DND-41 (cell line): ENCODE measurements around the gene HNRNPLL.

ENCODE experiments used
- ATAC-seq: fragments of 200-7000 bp; cut with Tn5 transposase; 3 replicates; pipeline ENCODE4 v1.9.1; 2021; ENCODE audit warnings: low read depth; ENCODE audit not compliant: insufficient read depth
- DNase-seq: peaks from one replicate; pipeline ENCODE4 v3.0.0-alpha.2; 2020
- H2AFZ ChIP-seq: 2 replicates; pipeline ENCODE4 v1.6.0; 2012; ENCODE audit warnings: low read depth, low read length
- H3K27ac ChIP-seq: 2 replicates; pipeline ENCODE4 v1.5.1; 2012; ENCODE audit warnings: low read length, inconsistent platforms
- H3K27me3 ChIP-seq: fragments of 200-600 bp; sonication (generic); 2 replicates; pipeline ENCODE4 v1.6.0; 2012; ENCODE audit warnings: low read length, mild to moderate bottlenecking, inconsistent platforms; ENCODE audit not compliant: insufficient read depth, poor library complexity
- H3K36me3 ChIP-seq: 2 replicates; pipeline ENCODE4 v1.5.1; 2012; ENCODE audit warnings: low read length, inconsistent platforms; ENCODE audit not compliant: insufficient read depth
- H3K4me1 ChIP-seq: 2 replicates; pipeline ENCODE4 v1.5.1; 2012; ENCODE audit warnings: mild to moderate bottlenecking, low read length; ENCODE audit not compliant: insufficient read depth
- H3K4me2 ChIP-seq: 2 replicates; pipeline ENCODE4 v1.6.0; 2012; ENCODE audit warnings: mild to moderate bottlenecking, moderate library complexity, low read length, inconsistent platforms; ENCODE audit not compliant: insufficient read depth
- H3K4me3 ChIP-seq, 2 experiments: fragments of 200-600 bp in 1 of 2; shearing (Covaris generic) in 1 of 2; 2 replicates each; pipeline ENCODE4 v1.5.1; 2012 to 2016; ENCODE audit warnings: inconsistent platforms in 2 of 2, low read length in 2 of 2, mild to moderate bottlenecking in 2 of 2, low read depth in 1 of 2, moderate library complexity in 1 of 2
- H3K79me2 ChIP-seq: 2 replicates; pipeline ENCODE4 v1.6.0; 2012; ENCODE audit warnings: low read length, inconsistent platforms; ENCODE audit not compliant: insufficient read depth
- H3K9ac ChIP-seq: 2 replicates; pipeline ENCODE4 v1.6.0; 2012; ENCODE audit warnings: low read depth, mild to moderate bottlenecking, inconsistent platforms, low read length, moderate library complexity
- H3K9me3 ChIP-seq: 2 replicates; pipeline ENCODE4 v1.5.1; 2012; ENCODE audit warnings: low read length, moderate library complexity, mild to moderate bottlenecking, inconsistent platforms; ENCODE audit not compliant: insufficient read depth, severe bottlenecking
- H4K20me1 ChIP-seq: 2 replicates; pipeline ENCODE4 v1.6.0; 2012; ENCODE audit warnings: low read length; ENCODE audit not compliant: insufficient read depth
- CTCF ChIP-seq: IDR thresholded peaks from 2 replicates; pipeline ENCODE4 v1.5.1; 2012; ENCODE audit warnings: borderline replicate concordance, low read length, moderate library complexity, mild to moderate bottlenecking; ENCODE audit not compliant: poor library complexity, severe bottlenecking; ENCODE audit errors: extremely low read depth
- EZH2 ChIP-seq: IDR thresholded peaks from 3 replicates; pipeline ENCODE4 v1.6.1; 2012; ENCODE audit warnings: borderline replicate concordance, low read depth, mild to moderate bottlenecking, moderate library complexity, low read length, inconsistent platforms; ENCODE audit not compliant: severe bottlenecking

HNRNPLL gene

DNA sequence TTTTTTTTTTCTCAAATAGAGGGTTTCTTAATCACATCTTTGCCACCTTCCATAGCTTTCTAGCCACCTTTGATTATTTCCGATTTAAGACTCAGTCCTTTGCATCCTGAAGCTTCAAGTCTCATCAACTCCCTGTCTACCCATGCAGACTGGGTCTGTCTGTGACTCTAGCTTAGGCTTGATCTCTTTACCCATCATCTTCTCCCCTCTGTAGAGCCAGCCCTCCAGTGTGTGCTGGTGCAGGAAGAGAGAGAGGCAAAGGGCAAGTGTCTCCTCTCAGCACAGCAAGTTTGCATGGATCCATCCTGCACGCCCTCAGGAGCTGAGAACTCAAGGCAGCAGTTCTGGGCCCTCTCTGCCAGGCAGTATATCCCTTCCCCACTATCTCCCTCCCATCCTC is 70.4 kb downstream of the HNRNPLL start:
- H3K4me2 ChIP-seq = no peak overlapping the region
- no peak for TF ChIP-seq CTCF
- no peak for TF ChIP-seq EZH2

GRCh38 chr2:38529208-38529607 is 73.5 kb downstream of the HNRNPLL start:
- no peak for DNase-seq
- Histone ChIP-seq H3K9me3 (no peaks in the 10 kb centered on the region), H3K9ac (no peak overlapping the region), H3K4me1 (peaks cover 3% of the 10 kb centered on the region; the same call in 1 of the 2 replicates), H3K4me2 (no peak overlapping the region), H3K79me2 (no peaks in the 10 kb centered on the region), H3K36me3 (no peaks in the 10 kb centered on the region), H3K4me3 (no peak overlapping the region), H4K20me1 (no peaks in the 10 kb centered on the region), H3K27me3 (peaks cover 12% of the 10 kb centered on the region), H3K27ac (no peak overlapping the region), H2AFZ (no peak overlapping the region)
- TF ChIP-seq CTCF = no peak
- no peak for TF ChIP-seq EZH2
- no peak for ATAC-seq

More for the DNA sequence above, 70.4 kb downstream of the HNRNPLL start:
- H3K4me3 ChIP-seq = no peak overlapping the region
- DNase-seq = no peak
- ATAC-seq = no peak
- H3K9me3 ChIP-seq = no peaks in the 10 kb centered on the region
- no peaks in the 10 kb centered on the region for H4K20me1 ChIP-seq
- no peak overlapping the region for H3K9ac ChIP-seq
- no peaks in the 10 kb centered on the region for H3K36me3 ChIP-seq
- H3K27me3 ChIP-seq = peaks cover 12% of the 10 kb centered on the region
- no peak overlapping the region for H3K27ac ChIP-seq
- H2AFZ ChIP-seq = no peak overlapping the region
- H3K79me2 ChIP-seq = no peaks in the 10 kb centered on the region
- peaks cover 7% of the 10 kb centered on the region for H3K4me1 ChIP-seq

- no peak for TF ChIP-seq EZH2
- no peak for TF ChIP-seq CTCF
- no peak overlapping the region for H3K4me2 ChIP-seq
- no peak for ATAC-seq
- no peaks in the 10 kb centered on the region for H3K9me3 ChIP-seq
- H3K4me1 ChIP-seq = peaks cover 3% of the 10 kb centered on the region; the same call in 1 of the 2 replicates
- no peak overlapping the region for H3K4me3 ChIP-seq
- no peak overlapping the region for H3K27ac ChIP-seq
- no peaks in the 10 kb centered on the region for H3K79me2 ChIP-seq
- peaks cover 10% of the 10 kb centered on the region for H3K27me3 ChIP-seq
- H3K36me3 ChIP-seq = no peaks in the 10 kb centered on the region
- DNase-seq = no peak
- no peak overlapping the region for H3K9ac ChIP-seq
- H2AFZ ChIP-seq = no peak overlapping the region
- H4K20me1 ChIP-seq = no peaks in the 10 kb centered on the region
Measured at GRCh38 chr2:38528534-38528933, 74.2 kb downstream of the HNRNPLL start.
